Liver (tissue), 9 donors: Measurements from ENCODE around the gene SAMD14. TPM values are rescaled to one million over a fixed set of nuclear protein-coding genes. Genes with fewer than 3 reads are reported as not detected.
A peak's percentile ranks its signal among the peaks of the same experiment; 100 is the strongest.

ENCODE experiments used
- DNase-seq: peaks from one replicate; pipeline ENCODE4 v3.0.0-alpha.2; 2017; ENCODE audit warnings: low spot score
- H3K27ac ChIP-seq, 2 donors: one replicate each; pipeline ENCODE4 v1.7.0; 2013; ENCODE audit warnings: inconsistent platforms in 2 of 2, low read length in 2 of 2, control low read depth in 1 of 2, low read depth in 1 of 2, mild to moderate bottlenecking in 1 of 2
- H3K27me3 ChIP-seq, 4 donors: one replicate each; pipeline versions ENCODE4 v1.6.1 to v1.7.0; 2013; ENCODE audit warnings: low read length in 3 of 4, inconsistent platforms in 1 of 4, mild to moderate bottlenecking in 1 of 4, moderate library complexity in 1 of 4; ENCODE audit not compliant: control insufficient read depth in 4 of 4, insufficient read depth in 4 of 4
- H3K36me3 ChIP-seq, 4 donors: one replicate each; pipeline versions ENCODE4 v1.6.1 to v1.7.0; 2013; ENCODE audit warnings: low read length in 3 of 4, mild to moderate bottlenecking in 3 of 4, low read depth in 1 of 4, moderate library complexity in 1 of 4; ENCODE audit not compliant: control insufficient read depth in 4 of 4, insufficient read depth in 3 of 4
- H3K4me1 ChIP-seq, 4 donors: one replicate each; pipeline versions ENCODE4 v1.6.1 to v1.7.0; 2013; ENCODE audit warnings: low read length in 3 of 4, mild to moderate bottlenecking in 3 of 4, moderate library complexity in 1 of 4; ENCODE audit not compliant: control insufficient read depth in 4 of 4, insufficient read depth in 4 of 4
- H3K4me3 ChIP-seq, 3 donors: one replicate each; pipeline versions ENCODE4 v1.6.1 to v1.7.0; 2013; ENCODE audit warnings: low read length in 3 of 3, control low read depth in 1 of 3, low read depth in 1 of 3, mild to moderate bottlenecking in 1 of 3
- H3K9ac ChIP-seq, 2 donors: one replicate each; pipeline ENCODE4 v1.7.0; 2013; ENCODE audit warnings: low read length in 2 of 2, mild to moderate bottlenecking in 2 of 2, moderate library complexity in 2 of 2, control low read depth in 1 of 2, low read depth in 1 of 2
- H3K9me3 ChIP-seq, 4 donors: one replicate each; pipeline versions ENCODE4 v1.6.1 to v1.7.0; 2013; ENCODE audit warnings: low read length in 3 of 4; ENCODE audit not compliant: control insufficient read depth in 4 of 4
- CTCF ChIP-seq: fragments of 150-350 bp; IDR thresholded peaks from 2 replicates; pipeline ENCODE4 v1.5.1; 2017; ENCODE audit warnings: improper control_type of control experiment, low read depth, low read length; ENCODE audit not compliant: missing input control
- EGR1 ChIP-seq, 2 donors: IDR thresholded peaks; 2 replicates each; pipeline ENCODE4 v1.6.1; 2016 to 2018; ENCODE audit warnings: antibody characterized with exemption in 2 of 2, low read depth in 2 of 2
- FOXA1 ChIP-seq: IDR thresholded peaks from 2 replicates; pipeline ENCODE4 v1.6.1; 2016; ENCODE audit warnings: antibody characterized with exemption
- FOXA2 ChIP-seq: IDR thresholded peaks from 2 replicates; pipeline ENCODE4 v1.6.1; 2016; ENCODE audit warnings: antibody characterized with exemption
- HNF4A ChIP-seq, 2 donors: conservative IDR thresholded peaks; 2 replicates each; pipeline ENCODE4 v1.6.1; 2016; ENCODE audit warnings: antibody characterized with exemption in 2 of 2, mild to moderate bottlenecking in 2 of 2
- HNF4G ChIP-seq: IDR thresholded peaks from 2 replicates; pipeline ENCODE4 v1.6.1; 2016; ENCODE audit warnings: antibody characterized with exemption
- JUND ChIP-seq, 2 donors: IDR thresholded peaks; 2 replicates each; pipeline ENCODE4 v1.6.1; 2016; ENCODE audit warnings: antibody characterized with exemption in 2 of 2
- NR2F2 ChIP-seq: IDR thresholded peaks from 2 replicates; pipeline ENCODE4 v1.6.1; 2016; ENCODE audit warnings: antibody characterized with exemption
- RAD21 ChIP-seq, 2 donors: IDR thresholded peaks; 2 replicates each; pipeline ENCODE4 v1.6.1; 2016; ENCODE audit warnings: antibody characterized with exemption in 2 of 2, mild to moderate bottlenecking in 2 of 2
- RXRA ChIP-seq, 2 donors: IDR thresholded peaks; 2 replicates each; pipeline ENCODE4 v1.6.1; 2017 to 2018; ENCODE audit warnings: antibody characterized with exemption in 2 of 2, mild to moderate bottlenecking in 1 of 2
- SP1 ChIP-seq: IDR thresholded peaks from 2 replicates; pipeline ENCODE4 v1.6.1; 2018; ENCODE audit warnings: antibody characterized with exemption, mild to moderate bottlenecking
- TAF1 ChIP-seq: conservative IDR thresholded peaks from 2 replicates; pipeline ENCODE4 v1.6.1; 2016; ENCODE audit warnings: antibody characterized with exemption, mild to moderate bottlenecking
- YY1 ChIP-seq: IDR thresholded peaks from 2 replicates; pipeline ENCODE4 v1.6.1; 2016; ENCODE audit warnings: antibody characterized with exemption, mild to moderate bottlenecking
- WGBS: extraction: QIAGEN DNeasy Blood & Tissue Kit; methylation state at CpG from one replicate; pipeline ENCODE4 v1.1.7; 2013; 5-methylcytosine and 5-hydroxymethylcytosine counted together
- polyA plus RNA-seq, 2 donors: library from polyadenylated mRNA; stranded (reverse) in 1 of 2; unstranded in 1 of 2; fragments of 200-250 nt in 1 of 2; fragments of >200 nt in 1 of 2; fragmentation: Nextera tagmentation in 1 of 2; extraction: Ambion mirVana in 1 of 2; gene quantifications; one replicate each; pipeline versions ENCODE4 v1.2.1 to v1.2.3, GENCODE V29; 2013 to 2015
- total RNA-seq, 2 donors: library from RNA; depleted of rRNA; stranded (reverse); fragments of >200 nt; gene quantifications; one replicate each; pipeline ENCODE4 v1.2.3, GENCODE V29; 2014
- TF ChIP-seq, protein P1 (sequence below): IDR thresholded peaks from 2 replicates; pipeline ENCODE4 v1.6.1; 2016; ENCODE audit warnings: antibody characterized with exemption
- TF ChIP-seq, protein P2 (sequence below): IDR thresholded peaks from 2 replicates; pipeline ENCODE4 v1.6.1; 2016; ENCODE audit warnings: antibody characterized with exemption
- donor health status: healthy.
- donor health status: healthy.
- donor health status: healthy.
- donor health status: healthy.
- donor health status: healthy.

SAMD14 gene
- total and polyA plus RNA-seq, 4 donors, result 0.50 to 0.84 (median 0.67) TPM; not detected in 1

DNA sequence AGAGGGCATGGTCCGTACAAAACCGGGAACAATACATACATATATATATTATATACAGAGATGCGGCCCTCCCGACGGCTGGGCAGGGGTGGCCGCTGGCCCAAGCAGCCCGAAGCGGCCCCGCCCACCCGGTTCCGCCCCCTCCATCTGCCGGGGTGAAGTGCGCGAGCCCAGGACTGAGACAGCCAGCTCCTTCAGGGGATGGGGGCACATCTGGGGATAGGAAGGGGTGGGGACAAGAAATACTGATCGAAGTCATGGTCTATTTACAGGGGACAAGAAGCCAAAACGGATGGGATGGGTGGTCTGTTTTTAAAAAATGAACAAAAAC, 3.8 kb upstream of the SAMD14 start:
- Histone ChIP-seq H3K4me1 (peaks cover 0 to 5% (median 3%) of the 10 kb centered on the region in 4 donors), H3K36me3 (peaks cover 5 to 24% (median 14%) of the 10 kb centered on the region in 4 donors), H3K9ac (no peak overlapping the region), H3K27me3 (no peaks in the 10 kb centered on the region), H3K9me3 (no peaks in the 10 kb centered on the region), H3K27ac (no peak overlapping the region), H3K4me3 (no peak overlapping the region)
- DNase-seq, result no peak
- WGBS, result 57% methylated on average over 16 of the region's 16 CpGs
- no peak for TF ChIP-seq EGR1 (IDR thresholded peaks at IDR 0.05; ENCODE audit: low read depth in 2 of 2)
- TF ChIP-seq, protein P1, sequence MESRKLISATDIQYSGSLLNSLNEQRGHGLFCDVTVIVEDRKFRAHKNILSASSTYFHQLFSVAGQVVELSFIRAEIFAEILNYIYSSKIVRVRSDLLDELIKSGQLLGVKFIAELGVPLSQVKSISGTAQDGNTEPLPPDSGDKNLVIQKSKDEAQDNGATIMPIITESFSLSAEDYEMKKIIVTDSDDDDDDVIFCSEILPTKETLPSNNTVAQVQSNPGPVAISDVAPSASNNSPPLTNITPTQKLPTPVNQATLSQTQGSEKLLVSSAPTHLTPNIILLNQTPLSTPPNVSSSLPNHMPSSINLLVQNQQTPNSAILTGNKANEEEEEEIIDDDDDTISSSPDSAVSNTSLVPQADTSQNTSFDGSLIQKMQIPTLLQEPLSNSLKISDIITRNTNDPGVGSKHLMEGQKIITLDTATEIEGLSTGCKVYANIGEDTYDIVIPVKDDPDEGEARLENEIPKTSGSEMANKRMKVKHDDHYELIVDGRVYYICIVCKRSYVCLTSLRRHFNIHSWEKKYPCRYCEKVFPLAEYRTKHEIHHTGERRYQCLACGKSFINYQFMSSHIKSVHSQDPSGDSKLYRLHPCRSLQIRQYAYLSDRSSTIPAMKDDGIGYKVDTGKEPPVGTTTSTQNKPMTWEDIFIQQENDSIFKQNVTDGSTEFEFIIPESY, result no peak
- no peak for TF ChIP-seq CTCF
- TF ChIP-seq RXRA (IDR thresholded peaks at IDR 0.05), result no peak
- no peak for TF ChIP-seq JUND (IDR thresholded peaks at IDR 0.05)
- no peak for TF ChIP-seq RAD21 (IDR thresholded peaks at IDR 0.05)
- TF ChIP-seq YY1, result no peak
- TF ChIP-seq TAF1, result no peak
- TF ChIP-seq HNF4G, result no peak
- TF ChIP-seq SP1, result no peak
- no peak for TF ChIP-seq NR2F2
- no peak for TF ChIP-seq HNF4A (conservative IDR thresholded peaks at IDR 0.05)
- TF ChIP-seq, protein P2, sequence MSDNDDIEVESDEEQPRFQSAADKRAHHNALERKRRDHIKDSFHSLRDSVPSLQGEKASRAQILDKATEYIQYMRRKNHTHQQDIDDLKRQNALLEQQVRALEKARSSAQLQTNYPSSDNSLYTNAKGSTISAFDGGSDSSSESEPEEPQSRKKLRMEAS, result no peak
- TF ChIP-seq FOXA1, result no peak

- Histone ChIP-seq H3K9me3 (no peaks in the 10 kb centered on the region), H3K4me3 (no peak overlapping the region), H3K9ac (no peak overlapping the region), H3K4me1 (peaks cover 0 to 5% (median 3%) of the 10 kb centered on the region in 4 donors), H3K36me3 (peaks cover 4 to 19% (median 9%) of the 10 kb centered on the region in 4 donors), H3K27ac (no peak overlapping the region), H3K27me3 (no peaks in the 10 kb centered on the region)
- DNase-seq, result no peak
- TF ChIP-seq FOXA2, result no peak
- TF ChIP-seq, protein P2, result no peak
- no peak for TF ChIP-seq TAF1
- TF ChIP-seq RXRA (IDR thresholded peaks at IDR 0.05), result peak in 1 of 2 donors; percentile 45
- peak in 1 of 2 donors; percentile 14 for TF ChIP-seq HNF4A (conservative IDR thresholded peaks at IDR 0.05)
- 60% methylated on average over 7 of the region's 7 CpGs for WGBS
Observed at GRCh38 chr17:50133028-50133768, 3.2 kb upstream of the SAMD14 start.
